Epithelial cell of esophagus (primary cell): ENCODE data around the gene COL7A1.

Experiments used
- DNase-seq: peaks from one replicate; pipeline ENCODE4 v3.0.0; 2010; ENCODE audit warnings: low read depth
- H3K4me3 ChIP-seq: 2 replicates; pipeline ENCODE4 v1.5.1; 2011; ENCODE audit warnings: mild to moderate bottlenecking, low read length, control low read depth
- CTCF ChIP-seq: IDR thresholded peaks from 2 replicates; pipeline ENCODE4 v1.5.1; 2011; ENCODE audit warnings: low read depth, mild to moderate bottlenecking, low read length, control low read depth, inconsistent platforms; ENCODE audit not compliant: insufficient read depth; ENCODE audit errors: missing control alignments

COL7A1 gene

GRCh38 chr3:48629894-48630293 is 34.8 kb upstream of the COL7A1 start:
- no peak for TF ChIP-seq CTCF
- H3K4me3 ChIP-seq, result no peak overlapping the region
- no peak for DNase-seq

- H3K4me3 ChIP-seq, result no peak overlapping the region
- no peak for TF ChIP-seq CTCF
- no peak for DNase-seq
Observed at GRCh38 chr3:48628277-48629017, 33.3 kb upstream of the COL7A1 start.

DNA sequence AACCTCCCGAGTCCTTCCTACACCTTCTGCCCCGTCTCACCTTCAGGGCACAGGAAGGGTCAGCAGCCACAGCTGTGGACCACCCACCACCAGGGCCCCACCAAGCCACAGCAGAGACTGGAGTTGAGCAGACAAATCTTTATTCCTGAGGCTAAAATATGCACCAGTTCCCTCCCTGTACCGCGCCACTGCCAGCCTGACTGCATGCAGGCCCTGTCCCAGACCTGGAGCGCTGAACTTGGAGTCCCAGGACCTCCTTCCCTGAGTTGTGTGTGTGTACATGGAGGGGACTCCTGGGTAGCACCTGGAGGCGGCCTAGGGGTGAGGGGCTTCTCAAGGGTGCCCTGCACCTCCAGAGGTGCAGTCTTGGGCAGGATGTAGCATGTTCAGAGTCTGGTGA is 30.5 kb upstream of the COL7A1 start:
- no peak for DNase-seq
- no peak overlapping the region for H3K4me3 ChIP-seq
- no peak for TF ChIP-seq CTCF

DNA sequence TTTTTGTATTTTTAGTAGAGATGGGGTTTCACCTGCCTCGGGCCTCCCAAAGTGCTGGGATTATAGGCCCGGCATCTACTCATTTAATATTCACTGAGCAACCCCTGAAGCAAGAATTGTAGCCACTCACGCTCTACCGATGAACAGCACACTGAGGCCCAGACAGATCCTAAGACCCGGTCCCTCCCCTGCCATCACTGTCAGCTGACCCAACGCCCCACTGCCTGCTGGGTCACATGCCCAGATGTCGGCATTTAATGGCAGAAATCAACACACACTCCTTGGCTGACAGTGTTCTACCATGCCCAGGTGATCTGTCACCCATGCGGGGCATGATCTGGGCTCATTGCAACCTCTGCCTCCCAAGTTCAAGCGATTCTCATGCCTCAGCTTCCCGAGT is 29.6 kb upstream of the COL7A1 start:
- H3K4me3 ChIP-seq, result no peak overlapping the region
- no peak for DNase-seq
- TF ChIP-seq CTCF, result no peak

DNA sequence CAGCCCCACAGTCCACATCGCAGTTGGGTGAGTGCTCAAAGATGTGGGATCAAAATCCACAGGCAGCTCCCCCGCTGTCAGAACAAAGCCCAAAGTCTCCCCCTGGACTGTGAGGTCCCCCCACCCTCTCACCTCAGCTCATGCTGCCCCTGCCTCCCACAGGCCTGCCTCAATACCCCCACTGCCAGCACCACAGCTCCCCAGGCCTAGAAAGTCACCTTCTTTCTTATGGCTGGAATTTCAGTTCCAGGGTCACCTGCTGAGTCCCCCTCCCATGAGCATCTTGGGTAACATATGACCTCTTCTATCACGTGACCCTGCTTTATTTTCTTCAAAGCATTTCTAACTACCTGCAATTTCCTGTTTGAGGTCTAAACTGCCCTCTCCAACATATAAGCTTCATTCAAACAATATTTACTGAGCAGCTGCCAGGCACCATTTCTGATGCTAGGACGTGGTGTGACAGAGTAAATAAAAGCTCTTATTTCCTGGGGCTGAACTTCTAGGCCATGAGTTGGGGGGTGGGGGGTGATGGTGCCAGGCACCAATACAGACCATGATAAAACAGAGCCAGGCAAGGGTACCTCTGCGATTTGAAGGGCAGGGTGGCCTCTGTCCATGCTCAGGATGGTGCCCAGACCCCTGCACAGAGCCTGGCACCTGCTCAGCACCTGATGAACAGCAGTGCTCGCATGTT is 28.9 kb upstream of the COL7A1 start:
- no peak for TF ChIP-seq CTCF
- H3K4me3 ChIP-seq, result no peak overlapping the region
- no peak for DNase-seq

DNA sequence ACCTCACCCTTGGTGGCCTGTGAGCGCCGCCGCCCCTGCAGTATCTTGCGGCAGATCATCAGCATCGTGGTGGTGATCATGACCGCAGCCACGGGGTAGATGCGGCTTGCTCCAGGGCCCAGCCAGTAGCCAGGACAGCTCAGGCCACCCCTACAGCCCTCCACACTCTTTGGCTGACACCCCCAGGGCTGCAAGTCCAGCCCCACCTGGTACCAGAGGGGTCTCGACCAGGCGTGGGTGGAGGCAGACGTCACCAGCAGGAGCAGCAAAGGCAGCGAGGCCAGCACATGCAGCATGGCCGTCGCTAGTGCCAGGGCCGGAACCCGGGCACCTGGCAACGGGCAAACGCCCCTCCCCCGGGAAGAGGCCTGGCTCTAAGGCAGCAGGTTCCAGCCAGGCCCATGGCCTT is 26.3 kb upstream of the COL7A1 start, which contains the start of gene TMEM89:
TSS of gene TMEM89 (minus strand) at position 309 of the 409 bp plus-strand sequence. CDS start at position 296, 13 bp downstream.
- no peak for DNase-seq
- no peak for TF ChIP-seq CTCF
- H3K4me3 ChIP-seq, result no peak within 1 kb of the TSS
